ENCODE data around the gene PITPNC1. TPM values are rescaled to one million over a fixed set of nuclear protein-coding genes. Genes with fewer than 3 reads are reported as not detected.
A peak's percentile ranks its signal among the peaks of the same experiment; 100 is the strongest.

Gene PITPNC1
- total and polyA plus RNA-seq, 2 of the 13 experiments (the other 11 are each of a cell fraction or from before 2014, with no cell fraction given), result 4.1 to 5.7 TPM

- H3K4me1 ChIP-seq (ENCODE audit: insufficient read depth, low read length), result peaks cover 33% of the 10 kb centered on the region
- H4K20me1 ChIP-seq (ENCODE audit: insufficient read depth, low read length), result no peaks in the 10 kb centered on the region
- H3K4me2 ChIP-seq (ENCODE audit: low read depth, low read length), result peak overlapping the region; percentile 99
- in situ Hi-C loops (cut with HindIII; ENCODE audit: extremely low pct_ligation_motif_present, low pct_unique_long_range_greater_than_20kb) (loop anchor here (5.0 to 10.0 kb wide), 3 partner anchors 91 to 316 kb away; no protein-coding TSS in a partner anchor), intact Hi-C loops (cut with micrococcal nuclease; ENCODE audit: unreplicated experiment) (loop anchor here (5.0 kb wide), 1 partner anchor 256 kb away; no protein-coding TSS in a partner anchor)
- ATAC-seq (no peak), DNase-seq (ENCODE audit: low spot score) (no peak), FAIRE-seq (peak; percentile 28)
- H3K27ac ChIP-seq (ENCODE audit: extremely low read length, insufficient read depth, low read length), result no peak overlapping the region
- H3K36me3 ChIP-seq (replicated peaks in 1 of 2; ENCODE audit: control insufficient read depth in 1 of 2, insufficient read depth in 2 of 2, low read length in 2 of 2), result no peaks in the 10 kb centered on the region
- H3K4me3 ChIP-seq (replicated peaks in 1 of 3; ENCODE audit: insufficient read depth in 1 of 3, low read depth in 2 of 3, low read length in 3 of 3), result peak overlapping the region; percentile 87 to 90 (median 87)
- H3K27me3 ChIP-seq (ENCODE audit: control insufficient read depth in 1 of 2, insufficient read depth in 2 of 2, low read length in 2 of 2), result 0 out of 5 replicates have a peak, but pooled peaks cover 0 to 6% of the 10 kb centered on the region in 2 experiments
- no TSS peak for BruUV-seq (replicated peaks)
- H3K79me2 ChIP-seq (ENCODE audit: insufficient read depth, low read length), result no peaks in the 10 kb centered on the region
- peak overlapping the region; percentile 68; the same call in 1 of the 2 replicates for H3K9ac ChIP-seq (ENCODE audit: insufficient read depth, low read depth, low read length)
- TF ChIP-seq CHCHD3 (CRISPR knock-in tag; IDR thresholded peaks at IDR 0.05), result no peak
- TF ChIP-seq ZNF274 (CRISPR knock-in tag; IDR thresholded peaks at IDR 0.05), result no peak
- no peak for TF ChIP-seq ZNF331 (CRISPR knock-in tag; IDR thresholded peaks at IDR 0.05)
- H3K9me3 ChIP-seq (ENCODE audit: low read length), result no peaks in the 10 kb centered on the region
- POLR2A ChIA-PET, result interaction anchor here (0.6 kb wide), 1 partner anchor 100 kb away, joined by 4 read pairs; no protein-coding TSS in a partner anchor
- H2AFZ ChIP-seq (ENCODE audit: low read length), result peak overlapping the region; percentile 67
- 39% methylated on average over 6 of the region's 6 CpGs for WGBS (ENCODE audit: low lambda C conversion rate)
- CTCF ChIA-PET (ENCODE audit: low intra/inter-chr PET ratio, low total read pairs), result interaction anchor here (0.9 to 1.3 kb wide), 2 partner anchors 226 to 314 kb away, joined by 3 to 4 read pairs; no protein-coding TSS in a partner anchor
These were observed 705 bp upstream of the PITPNC1 start for GRCh38 chr17:67376415-67376736.

- under 1% methylated on average over 32 of the region's 100 CpGs for WGBS (ENCODE audit: low lambda C conversion rate)
- DNase-seq (ENCODE audit: low spot score), result no peak
- H3K27ac ChIP-seq (ENCODE audit: extremely low read length, insufficient read depth, low read length), result no peak overlapping the region
- ChIA-PET CTCF (ENCODE audit: low intra/inter-chr PET ratio, low total read pairs) (interaction anchor here (0.7 to 2.5 kb wide), 9 partner anchors 9 to 312 kb away, joined by 3 to 21 read pairs (median 5); no protein-coding TSS in a partner anchor), POLR2A (interaction anchor here (0.7 to 2.5 kb wide), 3 partner anchors 11 to 339 kb away, joined by 3 to 12 read pairs (median 4); partner anchors contain the start of gene PSMD12)
- FAIRE-seq, result no peak
- H3K9ac ChIP-seq (ENCODE audit: insufficient read depth, low read depth, low read length), result peak overlapping the region; percentile 68
- H4K20me1 ChIP-seq (ENCODE audit: insufficient read depth, low read length), result no peaks in the 10 kb centered on the region
- peaks cover 42% of the 10 kb centered on the region for H3K4me1 ChIP-seq (ENCODE audit: insufficient read depth, low read length)
- in situ Hi-C loops (cut with HindIII; ENCODE audit: extremely low pct_ligation_motif_present, low pct_unique_long_range_greater_than_20kb), result loop anchor here (5.0 to 10.0 kb wide), 3 partner anchors 90 to 315 kb away; no protein-coding TSS in a partner anchor
- H3K36me3 ChIP-seq (replicated peaks in 1 of 2; ENCODE audit: control insufficient read depth in 1 of 2, insufficient read depth in 2 of 2, low read length in 2 of 2), result no peaks in the 10 kb centered on the region
- ATAC-seq, result peak; percentile 68
- BruUV-seq (replicated peaks), result TSS peak; percentile 49
- no peaks in the 10 kb centered on the region for H3K79me2 ChIP-seq (ENCODE audit: insufficient read depth, low read length)
- no peaks in the 10 kb centered on the region for H3K9me3 ChIP-seq (ENCODE audit: low read length)
- H2AFZ ChIP-seq (ENCODE audit: low read length), result no peak overlapping the region
- H3K27me3 ChIP-seq (ENCODE audit: control insufficient read depth in 1 of 2, insufficient read depth in 2 of 2, low read length in 2 of 2), result 0 out of 5 replicates have a peak, but pooled peaks cover 0 to 6% of the 10 kb centered on the region in 2 experiments
- intact Hi-C loops (cut with micrococcal nuclease; ENCODE audit: unreplicated experiment), result loop anchor here (1.0 to 5.0 kb wide), 2 partner anchors 11 to 255 kb away; partner anchors contain the start of gene PSMD12
- H3K4me3 ChIP-seq (replicated peaks in 1 of 3; ENCODE audit: insufficient read depth in 1 of 3, low read depth in 2 of 3, low read length in 3 of 3), result peak overlapping the region; percentile 87 to 90 (median 87)
- peak overlapping the region; percentile 99 for H3K4me2 ChIP-seq (ENCODE audit: low read depth, low read length)
- TF ChIP-seq ZNF558 (CRISPR knock-in tag; IDR thresholded peaks at IDR 0.05; ENCODE audit: borderline replicate concordance) (peak; percentile 59; the same call in 1 of the 2 replicates), ZNF160 (CRISPR knock-in tag; IDR thresholded peaks at IDR 0.05) (0 out of 2 replicates have a peak, but pooled peaks have one; percentile 45), ZNF776 (CRISPR knock-in tag; IDR thresholded peaks at IDR 0.05) (peak; percentile 62; the same call in 1 of the 2 replicates), RFXAP (CRISPR knock-in tag; IDR thresholded peaks at IDR 0.05; ENCODE audit: borderline replicate concordance) (no peak), ATF7-NPFF (CRISPR knock-in tag; IDR thresholded peaks at IDR 0.05; ENCODE audit: low read depth) (peak; percentile 62; the same call in 1 of the 2 replicates), ZNF670 (CRISPR knock-in tag; IDR thresholded peaks at IDR 0.05; ENCODE audit: borderline replicate concordance) (0 out of 2 replicates have a peak, but pooled peaks have one; percentile 10), ZNF280B (CRISPR knock-in tag; IDR thresholded peaks at IDR 0.05; ENCODE audit: borderline replicate concordance) (peak; percentile 66), ZNF790 (CRISPR knock-in tag; IDR thresholded peaks at IDR 0.05; ENCODE audit: borderline replicate concordance) (peak; percentile 85; the same call in 1 of the 2 replicates), NR3C1 (CRISPR knock-in tag; IDR thresholded peaks at IDR 0.05) (no peak), BRD4 (CRISPR knock-in tag; IDR thresholded peaks at IDR 0.05) (0 out of 2 replicates have a peak, but pooled peaks have one; percentile 33), NR2C2 (CRISPR knock-in tag; IDR thresholded peaks at IDR 0.05; ENCODE audit: borderline replicate concordance) (peak; percentile 28; the same call in 1 of the 2 replicates)
These were observed 690 bp downstream of the PITPNC1 start for GRCh38 chr17:67377488-67378453.
